Measurements from ENCODE around the gene SPATA18.

- TF ChIP-seq FOXK2 (IDR thresholded peaks at IDR 0.05) (no peak), SUZ12 (IDR thresholded peaks at IDR 0.05) (no peak), HDGF (IDR thresholded peaks at IDR 0.05; ENCODE audit: borderline replicate concordance) (no peak), TARDBP (IDR thresholded peaks at IDR 0.05) (no peak), BHLHE40 (IDR thresholded peaks at IDR 0.05; ENCODE audit: borderline replicate concordance) (no peak), FOXM1 (IDR thresholded peaks at IDR 0.05; ENCODE audit: borderline replicate concordance) (no peak), L3MBTL2 (conservative IDR thresholded peaks at IDR 0.05) (no peak), SP1 (IDR thresholded peaks at IDR 0.05) (no peak), ARNT (IDR thresholded peaks at IDR 0.05) (no peak)
Measured at GRCh38 chr4:52111995-52112394, 60.9 kb downstream of the SPATA18 start.
